ENCODE measurements around the gene IL16.

DNA sequence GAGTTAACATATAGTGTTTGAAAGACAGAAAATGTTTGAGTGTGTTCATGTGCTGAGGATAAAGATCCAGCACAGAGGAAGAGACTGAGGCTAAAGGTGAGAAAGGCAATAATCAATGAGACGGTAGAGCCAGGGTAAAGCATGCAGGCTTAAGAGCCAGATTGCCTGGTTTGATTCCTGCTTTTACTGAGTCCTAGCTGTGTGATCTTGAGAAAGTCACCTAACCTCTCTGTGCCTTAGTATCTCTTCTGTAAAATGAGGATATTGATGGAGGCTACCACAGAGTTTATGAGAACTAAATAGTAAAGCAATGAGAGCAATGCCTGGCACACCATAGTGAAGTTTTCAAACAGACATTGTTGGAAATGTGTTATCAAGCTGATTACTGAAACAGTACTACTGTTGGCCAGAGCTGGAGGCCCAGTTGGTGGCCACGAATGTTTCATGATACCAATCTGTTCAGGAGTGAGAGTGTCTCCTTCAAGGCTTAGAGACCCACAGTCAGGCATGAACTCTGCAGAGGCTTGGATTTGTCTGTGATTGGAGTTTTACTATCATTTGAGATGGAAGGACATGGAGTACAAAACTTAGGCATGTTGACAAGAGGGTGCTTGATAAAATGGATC, 26.8 kb downstream of the IL16 start:
- TF ChIP-seq, protein P1, sequence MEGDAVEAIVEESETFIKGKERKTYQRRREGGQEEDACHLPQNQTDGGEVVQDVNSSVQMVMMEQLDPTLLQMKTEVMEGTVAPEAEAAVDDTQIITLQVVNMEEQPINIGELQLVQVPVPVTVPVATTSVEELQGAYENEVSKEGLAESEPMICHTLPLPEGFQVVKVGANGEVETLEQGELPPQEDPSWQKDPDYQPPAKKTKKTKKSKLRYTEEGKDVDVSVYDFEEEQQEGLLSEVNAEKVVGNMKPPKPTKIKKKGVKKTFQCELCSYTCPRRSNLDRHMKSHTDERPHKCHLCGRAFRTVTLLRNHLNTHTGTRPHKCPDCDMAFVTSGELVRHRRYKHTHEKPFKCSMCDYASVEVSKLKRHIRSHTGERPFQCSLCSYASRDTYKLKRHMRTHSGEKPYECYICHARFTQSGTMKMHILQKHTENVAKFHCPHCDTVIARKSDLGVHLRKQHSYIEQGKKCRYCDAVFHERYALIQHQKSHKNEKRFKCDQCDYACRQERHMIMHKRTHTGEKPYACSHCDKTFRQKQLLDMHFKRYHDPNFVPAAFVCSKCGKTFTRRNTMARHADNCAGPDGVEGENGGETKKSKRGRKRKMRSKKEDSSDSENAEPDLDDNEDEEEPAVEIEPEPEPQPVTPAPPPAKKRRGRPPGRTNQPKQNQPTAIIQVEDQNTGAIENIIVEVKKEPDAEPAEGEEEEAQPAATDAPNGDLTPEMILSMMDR (IDR thresholded peaks at IDR 0.05; ENCODE audit: insufficient read depth, low read length, poor library complexity, severe bottlenecking) = no peak
- no peak for TF ChIP-seq EZH2phosphoT487 (conservative IDR thresholded peaks at IDR 0.05; ENCODE audit: low read length)

Data from SU-DHL-6 (cell line).